Hematopoietic multipotent progenitor cell treated with erythropoietin and hydrocortisone succinate and interleukin-3 and kit ligand, for 4 days (in vitro differentiated cells): Measurements from ENCODE around the gene NOS1AP.

Source experiments
- DNase-seq: peaks from one replicate; pipeline ENCODE4 v3.0.0-alpha.2; 2015

NOS1AP gene

GRCh38 chr1:162138599-162139181 lies 69.2 kb downstream of the NOS1AP start:
- DNase-seq: peak; percentile 10

DNA sequence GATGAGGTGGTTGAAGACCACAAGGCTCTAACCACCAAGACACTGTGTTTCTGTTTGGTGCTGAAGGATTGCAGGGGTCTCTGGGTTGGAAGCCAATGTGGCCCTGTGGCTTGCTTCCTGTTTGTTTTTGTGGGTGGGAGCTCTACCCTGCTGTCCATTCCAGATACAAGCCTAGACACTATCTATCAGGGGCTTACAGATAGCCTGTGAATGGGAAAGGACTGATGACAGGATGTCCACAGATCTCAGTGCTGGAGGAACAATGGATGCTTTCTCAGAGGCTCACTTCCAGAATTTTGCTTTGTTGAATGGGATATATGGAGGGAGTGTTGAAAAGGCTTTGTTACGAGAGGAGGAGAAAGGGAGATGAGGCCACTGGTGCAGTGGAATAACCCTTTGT lies 69.7 kb downstream of the NOS1AP start:
- DNase-seq: peak; percentile 56

GRCh38 chr1:162141281-162142054 lies 72.0 kb downstream of the NOS1AP start:
- DNase-seq: no peak

GRCh38 chr1:162142968-162143367 lies 73.5 kb downstream of the NOS1AP start:
- DNase-seq: no peak

GRCh38 chr1:162144268-162144667 lies 74.8 kb downstream of the NOS1AP start:
- no peak for DNase-seq

GRCh38 chr1:162144853-162145252 lies 75.4 kb downstream of the NOS1AP start:
- no peak for DNase-seq

GRCh38 chr1:162145280-162145965 lies 75.9 kb downstream of the NOS1AP start:
- no peak for DNase-seq

- no peak for DNase-seq
Observed at GRCh38 chr1:162145966-162146696, 76.6 kb downstream of the NOS1AP start.

GRCh38 chr1:162147760-162148159 lies 78.3 kb downstream of the NOS1AP start:
- no peak for DNase-seq

GRCh38 chr1:162150112-162150511 lies 80.6 kb downstream of the NOS1AP start:
- no peak for DNase-seq

DNA sequence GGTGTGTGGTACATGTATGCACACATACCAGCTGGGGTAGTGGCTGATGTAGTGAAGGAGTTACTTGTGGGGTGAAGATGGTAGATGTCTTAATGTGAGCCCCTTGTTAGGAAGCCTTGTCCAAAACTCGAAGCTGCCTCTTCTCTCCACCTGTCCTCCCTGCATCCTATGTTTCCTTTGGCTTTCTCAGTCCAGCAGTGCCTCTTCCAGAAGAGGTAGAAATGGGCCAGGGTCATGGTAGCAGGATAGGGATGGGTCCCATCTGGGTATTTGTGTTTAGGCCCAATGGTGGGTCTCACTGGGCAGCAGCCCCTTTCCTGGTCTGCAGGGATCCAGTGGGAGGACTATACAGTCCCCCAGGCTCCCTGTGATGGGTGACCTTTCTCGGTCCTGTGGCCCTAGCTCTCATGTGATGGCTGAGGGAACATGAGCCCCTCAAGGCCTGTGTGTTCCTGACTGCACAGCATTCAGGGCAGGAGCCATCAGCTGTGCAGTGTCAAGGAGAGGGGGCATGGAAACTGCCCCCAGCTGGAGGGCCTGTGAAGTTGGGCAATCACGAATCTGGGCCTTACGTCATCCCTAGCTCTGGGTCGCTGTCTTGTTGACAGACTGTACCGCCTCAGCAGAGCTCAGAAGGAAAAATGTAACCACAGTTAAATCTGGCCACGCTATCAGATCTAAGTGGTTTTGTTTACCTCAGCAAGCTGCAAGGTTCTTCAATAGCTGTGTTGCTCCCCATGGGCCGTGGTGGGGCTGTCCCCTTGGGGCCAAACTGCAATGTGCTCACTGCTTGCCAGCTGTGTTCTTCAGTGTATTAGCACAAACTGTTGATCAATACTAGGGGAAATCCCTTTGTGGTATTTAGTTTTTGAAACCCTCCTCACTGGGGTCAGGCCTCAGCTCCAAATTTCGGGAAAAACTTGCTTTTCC lies 82.7 kb downstream of the NOS1AP start:
- DNase-seq: peak; percentile 75

DNA sequence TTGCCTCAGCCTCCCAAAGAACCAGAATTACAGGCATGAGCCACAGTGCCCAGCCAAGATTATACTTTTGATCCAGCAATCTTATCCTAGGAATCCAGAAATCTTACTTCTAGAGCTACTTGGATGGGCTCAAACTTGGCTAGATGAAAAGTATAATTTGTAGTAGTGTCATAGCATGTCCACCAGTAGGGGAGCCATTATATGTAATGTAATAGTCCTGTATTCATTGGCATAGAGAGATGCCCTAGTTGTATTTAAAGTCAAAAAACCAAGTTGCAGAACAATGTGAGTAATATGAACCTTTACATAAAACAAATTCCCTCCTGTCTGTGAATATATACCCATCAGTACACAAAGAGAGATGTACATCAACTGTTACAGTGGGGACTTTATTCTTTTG lies 83.9 kb downstream of the NOS1AP start:
- no peak for DNase-seq

DNA sequence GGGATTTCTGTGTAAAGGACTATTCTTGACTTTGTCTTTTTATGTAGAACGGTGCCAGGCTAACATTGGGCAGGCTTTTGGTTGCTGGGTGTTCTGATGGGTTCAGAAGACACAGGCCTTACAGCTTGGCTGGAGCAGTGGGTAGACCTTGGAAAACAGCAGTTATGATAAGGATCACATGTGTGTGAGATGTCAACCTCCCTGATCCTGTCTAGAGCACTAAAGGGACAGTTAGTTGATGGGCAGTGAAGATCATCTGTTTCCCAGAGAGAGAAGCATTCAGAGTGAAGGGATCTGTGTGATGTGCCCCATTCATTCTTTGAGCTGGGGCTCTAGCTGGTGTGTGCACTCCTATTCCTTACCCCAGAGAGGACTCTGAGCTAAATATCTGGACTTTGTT lies 88.0 kb downstream of the NOS1AP start:
- no peak for DNase-seq

- no peak for DNase-seq
Observed at GRCh38 chr1:162158624-162159271, 89.3 kb downstream of the NOS1AP start.

- DNase-seq: peak; percentile 16
Observed at GRCh38 chr1:162159515-162159914, 90.0 kb downstream of the NOS1AP start.

DNA sequence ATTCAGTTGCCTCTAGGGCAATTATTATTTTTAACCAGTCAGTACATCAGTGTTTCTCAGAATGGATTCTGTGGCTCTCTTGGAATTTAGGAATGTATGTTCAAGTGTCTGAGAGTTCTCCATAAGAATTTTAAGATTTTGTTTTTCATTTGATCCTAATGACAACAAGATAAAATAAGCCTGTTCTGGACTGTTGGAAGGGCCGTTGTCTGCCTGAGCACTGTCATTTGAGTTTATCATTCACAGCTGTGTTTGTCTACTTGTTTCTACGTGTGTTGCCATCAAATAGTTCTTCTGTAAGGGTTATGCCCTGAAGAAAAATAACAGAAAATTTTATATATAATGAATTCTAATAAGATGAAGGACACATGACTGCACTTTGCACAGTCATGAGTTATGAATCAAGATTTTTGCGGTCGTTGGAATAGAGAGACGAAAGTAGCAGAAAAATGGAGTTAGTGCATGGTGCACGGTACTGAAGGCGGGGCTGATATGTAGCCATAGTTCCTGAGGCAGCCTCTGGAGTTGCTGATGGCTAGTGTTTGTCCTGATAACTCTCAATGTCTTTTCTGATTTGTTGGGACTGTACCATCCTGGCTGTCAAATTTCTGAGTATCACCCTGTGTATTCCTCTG lies 92.5 kb downstream of the NOS1AP start:
- no peak for DNase-seq

DNA sequence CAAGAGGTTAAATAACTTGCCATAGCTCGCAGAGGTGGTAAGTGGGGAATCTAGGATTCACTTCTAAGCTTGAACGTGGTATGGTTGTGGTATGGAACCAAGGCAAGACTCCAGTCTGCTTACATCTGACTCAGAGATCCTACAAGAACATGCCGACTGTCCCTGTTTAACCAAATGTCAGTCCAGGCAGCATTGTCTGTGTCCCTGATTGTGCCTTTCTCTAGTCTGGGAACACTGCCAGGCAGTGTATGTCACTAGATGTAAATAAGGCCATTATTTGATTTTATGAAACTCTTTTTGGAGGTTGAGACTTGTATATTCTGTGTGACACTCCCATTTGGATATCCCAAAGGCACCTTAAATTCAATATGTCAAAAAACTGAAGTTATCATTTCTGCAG lies 96.0 kb downstream of the NOS1AP start:
- DNase-seq: no peak

DNA sequence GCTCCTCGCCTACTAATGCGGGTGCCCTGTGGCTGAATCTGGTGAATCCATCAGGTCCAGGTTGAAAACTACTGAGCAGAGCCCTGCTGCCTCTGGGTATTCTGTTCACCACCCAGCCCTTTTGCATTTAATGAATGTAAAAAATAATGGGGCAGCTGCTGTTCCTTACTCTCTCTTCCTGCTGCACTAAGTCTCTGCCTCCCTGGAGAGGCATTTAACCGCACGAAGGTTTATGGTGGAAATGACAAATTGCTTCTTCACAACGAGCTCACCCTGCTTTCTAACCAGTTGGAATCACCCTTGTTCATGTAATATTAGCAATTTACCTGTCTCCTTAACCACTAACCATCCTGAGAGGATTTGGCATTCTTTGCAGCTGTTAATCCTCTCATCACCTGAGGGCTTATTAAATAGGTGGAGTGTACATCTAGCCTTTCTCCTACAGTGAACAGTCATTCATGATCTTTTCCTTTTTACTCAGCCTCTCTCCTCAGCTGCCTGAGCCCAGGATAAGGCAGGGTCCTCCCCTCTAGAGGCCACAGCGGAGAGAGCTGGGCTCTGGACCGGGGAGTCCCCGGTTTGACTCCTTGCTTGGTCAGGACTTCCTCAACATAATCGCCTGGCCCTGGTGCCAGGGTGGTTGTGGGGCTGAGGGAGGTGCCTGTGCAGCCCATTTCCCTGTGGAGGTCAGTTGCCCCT lies 97.6 kb downstream of the NOS1AP start:
- no peak for DNase-seq

DNA sequence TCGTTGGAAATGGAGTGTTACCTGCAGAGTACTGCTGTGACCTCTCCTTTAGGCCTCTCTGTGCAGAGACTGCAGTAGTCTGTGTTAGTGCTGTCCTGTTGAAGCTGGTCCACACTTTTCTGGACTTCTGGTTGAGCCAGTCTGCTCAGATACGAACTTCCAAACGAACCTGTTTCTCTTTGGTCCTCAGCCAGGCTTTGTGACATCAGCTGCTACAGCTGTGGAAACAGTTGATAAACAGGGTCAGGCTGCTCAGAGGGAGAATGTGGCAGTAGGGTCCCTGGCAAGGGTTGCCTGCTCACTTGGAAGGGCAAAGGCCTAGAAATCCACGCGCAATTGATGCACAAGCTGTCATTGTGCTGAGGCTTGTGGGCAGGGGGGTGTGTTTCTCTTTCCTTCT lies 98.8 kb downstream of the NOS1AP start:
- no peak for DNase-seq

DNA sequence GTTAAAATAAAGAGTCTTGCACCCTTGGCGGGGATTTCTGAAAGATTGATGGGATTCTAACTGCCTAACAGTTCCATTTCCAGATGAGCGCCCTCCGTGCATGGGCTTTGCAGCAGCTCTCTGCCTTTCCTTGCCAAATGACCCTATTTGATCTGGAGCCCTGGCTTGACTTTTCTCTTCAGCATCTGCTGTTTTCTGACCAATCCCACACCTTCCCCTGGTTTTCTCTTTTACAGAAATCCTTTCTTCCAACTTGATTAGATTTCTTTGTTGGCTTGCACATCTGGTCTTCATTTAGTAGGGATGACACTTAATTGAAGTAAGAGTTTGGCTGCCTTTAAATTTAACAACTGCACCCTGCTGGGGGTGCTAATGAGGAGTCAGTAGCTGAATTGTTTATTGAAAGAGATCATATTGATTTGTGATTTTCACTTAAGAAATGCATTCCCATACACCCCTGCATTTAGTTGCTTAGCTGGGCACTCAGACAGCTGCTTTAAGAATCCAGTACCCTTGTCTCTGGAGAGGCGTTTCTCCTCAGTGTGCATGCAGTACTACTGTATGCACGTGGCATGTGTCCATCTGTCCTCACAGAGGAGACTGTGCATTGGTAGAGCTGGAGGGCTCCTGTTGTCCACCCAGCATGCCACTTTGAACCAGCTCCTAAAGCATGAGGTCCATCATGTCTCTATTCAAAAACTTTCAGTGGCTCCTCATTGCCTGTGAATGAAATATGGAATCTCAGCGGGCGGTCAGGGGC lies 99.7 kb downstream of the NOS1AP start:
- DNase-seq: no peak
